Stimulated activated CD4-positive, alpha-beta T cell treated with anti-CD3 and anti-CD28 coated beads, Interleukin-1b, Interleukin-23, amount 100 ng/mL, for 48 hours (primary cell): ENCODE measurements around the gene MLXIPL.
"Not testable (repeated sequence)": the region's sequence is repeated elsewhere in the genome, so short reads cannot be mapped to it uniquely, and the experiment has no call there.

Experiments
- DNase-seq: peaks from one replicate; pipeline ENCODE4 v3.0.0-alpha.2; 2020

Gene MLXIPL

GRCh38 chr7:73644688-73645286 lies 20.5 kb upstream of the MLXIPL start:
- no peak for DNase-seq

DNA sequence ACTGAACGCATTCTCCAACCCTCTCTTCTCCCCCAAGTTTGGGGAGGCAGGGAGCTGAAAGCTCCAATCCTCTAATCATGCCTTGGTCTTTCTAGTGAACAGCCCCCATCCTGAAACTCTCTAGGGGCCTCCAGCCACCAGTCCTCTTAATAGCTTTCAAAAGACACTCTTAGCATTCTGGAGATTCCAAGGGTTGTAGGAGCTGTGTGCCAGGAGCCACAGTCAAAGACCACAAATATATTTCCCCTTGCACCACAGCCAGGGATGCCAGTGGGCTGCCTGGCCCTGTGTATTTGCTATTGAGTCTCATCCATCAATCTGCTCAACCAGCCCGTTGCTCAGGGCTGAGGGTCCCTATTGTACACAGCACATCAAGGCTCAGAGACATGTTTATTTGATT lies 18.5 kb upstream of the MLXIPL start:
- no peak for DNase-seq

DNA sequence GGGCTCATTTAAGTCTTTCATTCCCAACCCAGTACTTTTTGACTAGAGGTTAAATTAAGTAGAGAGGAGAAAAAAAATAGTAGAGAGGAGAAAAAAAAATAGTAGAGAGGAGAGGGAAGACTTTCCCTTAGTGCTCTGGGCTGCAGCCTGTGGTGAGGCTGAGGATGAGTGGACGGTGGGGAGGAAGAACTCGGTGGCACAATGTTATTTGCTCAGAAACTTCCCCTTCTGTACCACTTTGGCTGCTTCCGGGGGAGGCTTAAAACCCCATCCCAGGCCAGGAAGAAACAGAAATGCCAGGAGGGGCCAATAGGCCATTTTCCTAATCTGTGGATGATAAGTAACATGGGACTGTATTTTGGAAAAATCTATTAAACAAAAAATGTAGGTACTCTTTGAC lies 14.6 kb upstream of the MLXIPL start:
- DNase-seq = no peak

DNA sequence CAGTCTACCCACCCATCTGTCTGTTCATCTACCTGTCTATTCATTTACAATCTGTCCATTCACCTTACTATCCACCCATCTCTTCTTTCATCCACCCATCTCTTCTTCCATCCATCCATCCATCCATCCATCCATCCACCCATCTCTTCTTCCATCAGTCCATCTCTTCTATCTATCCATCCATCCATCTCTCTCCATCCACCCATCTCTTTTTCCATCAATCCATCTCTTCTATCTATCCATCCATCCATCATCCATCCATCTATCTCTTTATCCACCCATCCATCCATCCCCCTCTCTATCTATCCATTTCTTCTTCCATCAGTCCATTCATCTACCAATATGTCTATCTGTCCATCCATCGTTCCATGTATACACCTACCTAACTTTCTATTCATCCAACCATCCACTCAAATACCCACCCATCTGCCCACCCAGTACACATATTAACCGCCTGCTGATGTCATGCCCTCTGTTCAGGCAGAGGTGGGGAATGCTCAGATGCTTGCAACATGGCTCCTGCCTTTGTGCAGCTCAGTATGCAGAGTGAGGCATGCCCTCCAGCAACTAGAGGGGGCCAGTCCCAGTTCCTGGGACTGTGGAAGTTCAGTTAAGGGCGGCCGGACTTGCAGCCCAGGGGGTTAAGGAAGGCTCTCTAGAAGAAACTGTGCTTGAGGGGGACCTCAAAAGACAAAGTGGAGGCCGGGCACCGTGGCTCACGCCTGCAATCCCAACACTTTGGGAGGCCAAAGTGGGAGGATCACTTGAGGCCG lies 11.3 kb upstream of the MLXIPL start:
- DNase-seq = no peak

DNA sequence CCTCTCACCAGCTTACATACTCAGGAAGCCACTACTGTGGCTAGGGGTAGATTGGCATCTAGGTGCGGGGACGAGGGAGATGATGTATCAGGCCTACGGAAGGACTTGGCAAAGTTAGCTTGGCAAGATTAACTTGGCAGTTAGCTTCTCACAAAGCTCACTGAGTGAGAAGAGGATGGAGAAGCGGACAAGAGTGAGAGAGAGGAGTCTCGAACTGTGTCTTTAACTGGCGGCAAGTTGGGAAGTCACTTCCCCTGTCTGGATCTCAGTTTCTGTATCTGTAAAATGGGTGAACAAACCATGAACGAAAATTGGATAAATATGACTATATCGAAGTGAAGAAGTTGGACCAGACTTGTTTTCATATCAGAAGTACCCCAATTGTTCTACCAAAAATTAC lies 9.5 kb upstream of the MLXIPL start:
- DNase-seq = no peak

GRCh38 chr7:73633323-73633722 lies 9.0 kb upstream of the MLXIPL start:
- DNase-seq = no peak

DNA sequence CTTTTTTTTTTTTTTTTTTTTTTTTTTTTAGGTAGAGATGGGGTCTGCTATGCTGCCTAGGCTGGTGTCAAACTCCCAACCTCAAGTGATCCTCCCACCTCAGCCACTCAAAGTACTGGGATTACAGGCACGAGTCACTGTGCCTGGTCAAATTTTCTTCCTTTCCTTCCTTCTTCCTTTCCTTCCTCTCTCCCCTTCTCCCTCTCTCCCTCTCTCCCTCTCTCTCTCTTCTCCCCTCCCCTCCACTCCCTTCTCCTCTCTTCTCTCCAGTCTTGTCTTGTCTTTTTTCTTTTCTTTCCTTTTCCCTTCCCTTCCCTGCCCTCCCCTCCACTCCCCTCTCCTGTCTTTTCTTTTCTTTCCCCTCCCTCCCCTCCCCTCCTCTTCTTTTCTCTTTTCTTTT lies 7.2 kb upstream of the MLXIPL start:
- DNase-seq = no peak

GRCh38 chr7:73628504-73628903 lies 4.2 kb upstream of the MLXIPL start:
- DNase-seq = no peak

DNA sequence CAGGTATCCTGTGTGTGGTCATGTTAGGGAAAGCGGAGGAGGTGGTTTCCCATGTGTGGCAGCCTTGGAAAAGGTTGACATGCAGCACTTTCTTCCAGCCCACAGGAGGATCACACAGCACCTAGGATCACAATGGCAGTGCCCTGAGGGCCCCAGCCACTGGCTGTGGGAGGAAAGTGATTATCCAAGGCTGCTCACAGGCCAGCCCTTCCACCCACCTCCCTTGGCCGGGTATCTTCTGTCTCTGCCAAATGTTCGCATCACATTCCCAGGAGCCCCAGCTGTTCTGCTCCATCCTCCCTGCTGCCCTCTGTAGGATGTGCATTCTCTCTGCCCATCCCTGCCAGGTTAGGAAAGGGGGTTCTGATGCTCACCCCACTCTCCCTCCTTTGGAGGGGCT lies 2.5 kb upstream of the MLXIPL start:
- DNase-seq = no peak

DNA sequence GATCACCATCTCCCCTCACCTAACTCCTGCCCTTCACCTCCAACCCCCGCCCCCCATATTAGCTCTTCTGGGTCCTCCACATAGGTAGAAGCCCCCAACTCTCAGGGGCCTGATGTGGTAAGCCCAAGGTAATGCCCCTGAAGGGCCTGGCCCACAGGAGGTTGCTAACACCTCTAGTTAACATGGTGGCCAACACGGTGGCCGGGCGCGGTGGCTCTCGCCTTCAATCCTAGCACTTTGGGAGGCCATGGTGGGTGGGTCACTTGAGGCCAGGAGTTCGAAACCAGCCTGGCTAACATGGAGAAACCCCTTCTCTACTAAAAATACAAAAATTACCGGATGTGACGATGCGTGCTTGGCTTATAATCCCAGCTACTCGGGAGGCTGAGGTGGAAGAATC lies 954 bp upstream of the MLXIPL start:
- no peak for DNase-seq

GRCh38 chr7:73624669-73625001 lies 313 bp upstream of the MLXIPL start:
- no peak for DNase-seq

DNA sequence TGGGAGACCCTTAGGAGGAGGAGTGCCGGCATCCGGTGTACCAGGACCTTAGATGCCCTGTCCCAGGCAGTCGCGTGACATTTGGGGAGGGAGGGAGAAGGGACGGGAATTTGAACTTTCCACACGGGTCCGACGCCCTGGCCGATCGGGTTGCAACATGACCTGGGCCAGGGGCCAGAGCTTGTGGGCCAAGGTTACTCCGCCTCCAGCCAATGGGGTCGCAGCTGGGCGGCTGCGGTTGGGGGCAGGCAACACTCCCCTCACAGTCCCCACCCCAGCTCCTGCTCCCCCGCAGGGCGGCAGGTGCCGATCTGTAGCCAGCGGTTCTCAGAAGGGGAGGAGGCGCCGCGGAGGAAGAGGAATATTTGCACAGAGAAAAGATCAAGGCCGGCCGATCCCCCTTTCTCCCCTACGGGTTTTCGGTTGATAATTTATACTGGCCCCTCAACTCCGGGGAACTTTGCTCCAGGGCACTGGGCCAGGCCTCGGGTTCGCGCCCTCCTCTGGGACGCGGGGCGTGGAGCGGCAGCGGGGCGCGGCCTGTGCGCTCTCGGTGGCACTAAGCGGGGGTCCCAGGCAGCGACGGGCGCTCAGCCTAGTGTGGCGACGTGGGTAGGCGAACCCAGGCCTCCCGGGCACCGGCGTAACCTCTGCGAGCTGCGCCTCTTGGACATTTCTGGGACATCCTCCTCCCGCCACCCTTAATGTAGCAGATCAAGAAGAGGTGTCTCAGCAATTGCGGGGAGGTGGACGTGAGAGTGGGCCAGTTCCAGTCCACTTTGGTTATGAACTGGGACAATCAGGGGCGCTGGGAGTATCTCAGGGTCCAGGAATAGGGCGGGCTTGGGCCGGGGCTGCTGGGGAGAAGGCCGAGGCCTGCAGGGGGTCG lies 1.2 kb downstream of the MLXIPL start:
- DNase-seq = no peak

- DNase-seq = no peak
Observed at GRCh38 chr7:73622527-73622908, 1.8 kb downstream of the MLXIPL start.

GRCh38 chr7:73621168-73622063 lies 2.9 kb downstream of the MLXIPL start:
- DNase-seq = no peak

GRCh38 chr7:73619394-73619793 lies 4.9 kb downstream of the MLXIPL start:
- DNase-seq = not testable (repeated sequence)

GRCh38 chr7:73618538-73618937 lies 5.8 kb downstream of the MLXIPL start:
- DNase-seq = no peak

DNA sequence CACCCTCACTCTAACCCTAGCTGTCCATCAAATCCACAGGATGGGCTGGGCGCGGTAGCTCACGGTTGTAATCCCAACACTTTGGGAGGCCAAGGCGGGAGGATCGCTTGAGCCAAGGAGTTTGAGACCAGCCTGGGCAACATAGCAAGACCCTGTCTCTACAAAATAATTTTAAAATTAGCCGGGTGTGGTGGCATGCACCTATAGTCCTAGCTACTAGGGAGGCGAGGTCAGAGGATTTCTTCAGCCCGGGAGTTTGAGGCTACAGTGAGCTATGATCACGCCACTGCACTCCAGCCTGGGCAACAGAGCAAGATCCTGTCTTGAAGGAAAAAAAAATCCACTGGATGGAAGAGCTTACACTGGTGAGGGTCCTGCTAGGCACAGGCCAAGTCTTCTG lies 6.8 kb downstream of the MLXIPL start:
- not testable (repeated sequence) for DNase-seq

DNA sequence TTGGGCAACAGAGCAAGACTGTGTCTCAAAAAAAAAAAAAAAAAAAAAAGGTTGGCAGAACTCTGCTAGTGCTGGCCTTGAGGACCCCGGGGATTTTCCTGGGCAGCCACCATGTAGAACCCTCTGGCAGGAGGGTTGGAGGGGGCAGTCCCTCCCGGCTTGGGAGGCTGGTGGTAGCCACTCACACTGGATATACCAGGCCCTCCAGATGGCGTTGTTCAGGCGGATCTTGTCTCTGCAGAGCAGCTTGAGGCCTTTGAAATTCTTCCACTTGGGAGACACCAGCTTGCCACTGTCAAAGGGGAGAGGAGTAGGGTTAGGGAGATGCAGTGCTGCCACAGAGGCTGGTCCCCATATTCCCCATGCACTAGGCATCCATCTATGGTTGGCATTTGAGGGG lies 8.4 kb downstream of the MLXIPL start:
- DNase-seq = no peak

GRCh38 chr7:73614937-73615336 lies 9.4 kb downstream of the MLXIPL start:
- DNase-seq = not testable (repeated sequence)

- DNase-seq = no peak
Observed at GRCh38 chr7:73613954-73614735, 10.2 kb downstream of the MLXIPL start.

DNA sequence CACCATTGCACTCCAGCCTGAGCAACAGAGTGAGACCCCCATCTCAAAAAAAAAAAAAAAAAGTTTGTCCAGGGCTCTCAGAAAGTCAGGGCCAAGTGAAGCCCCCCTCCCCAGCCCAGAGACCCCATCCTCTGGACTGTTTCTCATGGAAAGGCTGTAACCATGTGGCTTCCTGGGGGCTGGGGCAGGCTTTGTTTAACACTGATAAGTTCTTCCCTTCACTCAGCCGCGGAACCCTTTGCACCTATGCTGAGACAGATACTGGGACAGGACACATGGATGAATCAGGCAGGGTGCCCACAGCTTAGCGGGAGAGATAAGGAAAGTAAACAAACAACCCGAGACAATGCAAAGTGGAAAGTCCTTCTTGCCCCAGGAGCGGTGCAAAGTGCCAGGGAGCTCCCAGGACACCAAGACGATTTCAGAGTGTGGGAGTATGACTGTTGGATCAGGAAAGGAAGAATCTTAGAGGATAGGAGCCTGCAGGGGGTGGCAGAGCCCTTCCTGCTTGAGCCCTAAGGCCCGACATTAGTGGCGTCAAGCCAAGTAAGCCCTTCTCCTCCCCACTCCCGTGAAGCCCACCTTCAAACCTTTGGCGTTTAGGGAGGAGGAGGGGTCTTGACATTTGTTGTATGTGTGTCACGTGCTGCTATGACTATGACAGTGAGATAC lies 11.6 kb downstream of the MLXIPL start:
- DNase-seq = no peak
